Measurements from ENCODE around the gene TEX2. TPM values are rescaled to one million over a fixed set of nuclear protein-coding genes. Genes with fewer than 3 reads are reported as not detected.

The TEX2 gene
- total RNA-seq, 6 experiments from 2014 or later, result 29.1 to 46.6 (median 33.7) TPM

DNA sequence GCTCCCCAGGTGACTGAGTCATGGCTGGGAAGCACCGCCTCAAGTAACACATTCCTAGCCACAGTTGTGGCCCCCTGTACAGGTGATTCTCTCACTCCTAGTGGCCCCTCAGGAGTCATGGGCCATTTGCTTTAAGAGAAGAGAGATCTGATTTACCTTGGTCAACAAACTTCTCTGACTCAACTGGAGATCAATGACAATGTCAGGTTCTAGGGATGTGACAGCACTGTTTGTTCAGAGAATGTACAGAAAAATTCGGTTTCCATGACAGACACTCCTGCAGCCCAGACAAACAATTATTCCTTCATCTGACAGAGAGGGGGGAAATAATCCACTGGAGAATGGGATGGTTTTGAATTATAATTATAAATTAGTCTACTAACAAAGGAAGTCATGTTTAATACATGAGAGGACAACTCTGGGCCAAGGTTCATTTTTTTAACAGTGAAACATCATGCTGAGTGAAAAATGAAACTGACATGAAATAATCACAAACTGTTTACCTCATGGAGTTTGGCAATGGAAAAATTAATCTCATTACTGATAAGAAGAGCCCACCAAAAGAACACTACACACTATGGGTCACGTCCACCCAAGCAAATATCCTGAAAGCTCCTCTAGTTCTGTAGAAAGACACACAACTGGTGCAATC lies 142.8 kb downstream of the TEX2 start:
- H3K27me3 ChIP-seq, result no peaks in the 10 kb centered on the region
- peak overlapping the region; percentile 24 to 47 (median 43) for H3K27ac ChIP-seq
- 20% methylated on average over 2 of the region's 3 CpGs for WGBS (ENCODE audit: insufficient coverage, low coverage, low lambda C conversion rate, missing lambda C conversion rate)
- intact Hi-C loops (cut with DNase I), result loop anchor here in 1 of 2 donors (10.0 kb wide), 1 partner anchor 55 kb away; no protein-coding TSS in a partner anchor
- no peak overlapping the region for H3K4me3 ChIP-seq
- ATAC-seq (peak in 1 of 4 donors; percentile 18), DNase-seq (no peak)
- no peaks in the 10 kb centered on the region for H3K36me3 ChIP-seq
- TF ChIP-seq POLR2A (IDR thresholded peaks at IDR 0.05), result no peak
- peaks cover 0 to 68% (median 20%) of the 10 kb centered on the region in 4 donors for H3K4me1 ChIP-seq
- no peaks in the 10 kb centered on the region for H3K9me3 ChIP-seq

GRCh38 chr17:64117981-64118979 lies 144.8 kb downstream of the TEX2 start:
- DNase-seq (peak; percentile 43 to 68 (median 67)), ATAC-seq (peak; percentile 19 to 51 (median 37))
- WGBS (ENCODE audit: insufficient coverage, low coverage, low lambda C conversion rate, missing lambda C conversion rate), result 39% methylated on average over 8 of the region's 10 CpGs
- Histone ChIP-seq H3K27me3 (no peaks in the 10 kb centered on the region), H3K4me1 (peaks cover 0 to 67% (median 23%) of the 10 kb centered on the region in 4 donors), H3K36me3 (no peaks in the 10 kb centered on the region), H3K9me3 (no peaks in the 10 kb centered on the region), H3K27ac (peak overlapping the region in 2 of 3 donors; percentile 9 to 29), H3K4me3 (no peak overlapping the region)
- TF ChIP-seq CTCF (IDR thresholded peaks at IDR 0.05), result no peak
- TF ChIP-seq POLR2A (IDR thresholded peaks at IDR 0.05), result no peak
- intact Hi-C loops (cut with DNase I), result no loop called here

DNA sequence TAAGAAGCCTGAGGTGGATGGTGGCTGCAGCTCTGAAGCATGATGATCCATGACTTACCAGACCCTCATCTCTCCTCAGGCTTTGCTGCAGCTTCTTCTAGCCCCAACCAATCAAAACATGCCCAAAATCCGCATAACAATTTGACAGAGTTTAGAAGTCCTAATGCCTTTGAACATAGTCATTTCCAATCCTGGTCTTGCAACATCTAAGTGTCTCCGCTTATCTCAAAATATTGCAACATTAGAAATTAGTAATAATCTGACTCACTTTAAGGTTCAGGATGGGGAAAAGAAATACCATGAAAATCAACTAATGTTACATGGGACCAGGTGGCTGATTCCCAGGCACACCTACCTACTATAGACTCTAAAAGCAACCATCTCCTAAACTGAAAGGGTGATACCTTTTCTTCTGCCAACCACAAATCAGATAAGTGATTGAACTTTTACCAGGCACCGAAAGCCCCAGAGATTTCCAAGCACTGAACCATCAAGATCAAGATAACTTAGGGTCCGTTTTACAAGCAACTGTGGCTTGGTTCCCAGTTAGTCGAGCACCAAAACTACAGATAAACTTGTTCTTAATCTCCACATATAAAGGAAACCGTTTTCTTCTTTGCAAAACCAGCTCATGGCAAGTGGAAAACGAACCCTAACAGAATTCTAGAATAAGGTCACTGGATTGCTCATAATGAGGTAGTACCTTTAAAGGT lies 147.1 kb downstream of the TEX2 start:
- H3K36me3 ChIP-seq, result no peaks in the 10 kb centered on the region
- no peaks in the 10 kb centered on the region for H3K9me3 ChIP-seq
- 35% methylated on average over 7 of the region's 7 CpGs for WGBS (ENCODE audit: insufficient coverage, low coverage, low lambda C conversion rate, missing lambda C conversion rate)
- peak overlapping the region; percentile 0 to 41 (median 11) for H3K27ac ChIP-seq
- no peaks in the 10 kb centered on the region for H3K27me3 ChIP-seq
- no peak for TF ChIP-seq POLR2A (IDR thresholded peaks at IDR 0.05)
- no peak for TF ChIP-seq CTCF (IDR thresholded peaks at IDR 0.05)
- peaks cover 0 to 51% (median 16%) of the 10 kb centered on the region in 4 donors for H3K4me1 ChIP-seq
- peak; percentile 44 to 55 (median 48) for ATAC-seq
- peak in 1 of 3 donors; percentile 28 for DNase-seq
- H3K4me3 ChIP-seq, result no peak overlapping the region
- intact Hi-C loops (cut with DNase I), result no loop called here

DNA sequence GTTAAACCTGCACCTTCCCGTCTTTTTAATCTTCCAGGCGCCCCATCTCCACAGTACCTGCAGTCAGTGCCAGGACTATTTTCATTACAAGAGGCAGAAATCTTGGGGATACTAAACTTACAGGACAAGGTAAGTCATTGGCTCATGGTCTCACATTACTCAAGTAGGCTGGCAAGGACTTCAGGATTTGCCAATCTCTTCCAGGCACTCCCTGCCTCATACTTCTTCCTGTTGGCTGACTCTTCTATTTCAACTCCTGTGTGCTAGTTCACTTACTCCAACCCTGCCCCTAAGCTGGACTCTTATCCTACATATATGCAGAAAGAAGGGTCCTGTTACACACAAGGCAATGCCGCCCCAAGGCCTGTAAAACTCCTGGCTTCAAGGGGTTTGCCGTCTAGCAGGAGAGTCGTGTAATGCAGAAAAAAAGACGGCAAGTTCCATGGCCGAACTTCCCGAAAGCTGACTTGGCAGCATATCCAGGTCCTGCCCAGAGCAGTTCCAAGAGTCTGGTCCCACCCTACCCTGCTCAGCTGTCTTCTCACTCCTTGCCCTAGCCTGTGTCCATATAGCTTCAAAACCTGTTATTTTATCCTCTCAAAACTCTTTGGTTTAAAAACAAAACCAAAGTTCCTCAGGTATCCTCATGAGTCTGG lies 147.9 kb downstream of the TEX2 start:
- DNase-seq (peak in 1 of 3 donors; percentile 27), ATAC-seq (peak in 3 of 4 donors; percentile 12 to 44 (median 28))
- no peak overlapping the region for H3K4me3 ChIP-seq
- 61% methylated on average over 7 of the region's 8 CpGs for WGBS (ENCODE audit: insufficient coverage, low coverage, low lambda C conversion rate, missing lambda C conversion rate)
- TF ChIP-seq CTCF (IDR thresholded peaks at IDR 0.05) (no peak), POLR2A (IDR thresholded peaks at IDR 0.05) (no peak)
- no peaks in the 10 kb centered on the region for H3K9me3 ChIP-seq
- H3K4me1 ChIP-seq, result peaks cover 0 to 51% (median 15%) of the 10 kb centered on the region in 4 donors
- no peaks in the 10 kb centered on the region for H3K36me3 ChIP-seq
- intact Hi-C loops (cut with DNase I), result no loop called here
- H3K27ac ChIP-seq, result peak overlapping the region; percentile 0 to 41 (median 11)
- no peaks in the 10 kb centered on the region for H3K27me3 ChIP-seq
